Smooth muscle cell (in vitro differentiated cells): ENCODE measurements around the gene TLX2. TPM values are rescaled to one million over a fixed set of nuclear protein-coding genes. Genes with fewer than 3 reads are reported as not detected.
A peak's percentile ranks its signal among the peaks of the same experiment; 100 is the strongest.

Experiments
- DNase-seq: peaks from one replicate; lab custom pipeline; 2025; ENCODE audit not compliant: unreplicated experiment; lab: John Stamatoyannopoulos, UW
- H2AFZ ChIP-seq: fragments of 200-600 bp; sonication (generic); 2 replicates; pipeline ENCODE4 v1.6.0; 2016; ENCODE audit warnings: antibody characterized with exemption, low read depth, mild to moderate bottlenecking
- H3F3A ChIP-seq: fragments of 200-600 bp; sonication (generic); 2 replicates; pipeline ENCODE4 v1.6.0; 2017; ENCODE audit warnings: antibody characterized with exemption, low read depth
- H3K27ac ChIP-seq: fragments of 200-600 bp; sonication (generic); 2 replicates; pipeline ENCODE4 v1.5.1; 2016; ENCODE audit warnings: low read depth, mild to moderate bottlenecking
- H3K27me3 ChIP-seq: fragments of 200-600 bp; sonication (generic); 2 replicates; pipeline ENCODE4 v1.6.1; 2016; ENCODE audit warnings: low read depth, mild to moderate bottlenecking
- H3K36me3 ChIP-seq: fragments of 200-600 bp; sonication (generic); 2 replicates; pipeline ENCODE4 v1.5.1; 2016; ENCODE audit warnings: low read depth
- H3K4me1 ChIP-seq: fragments of 200-600 bp; sonication (generic); 2 replicates; pipeline ENCODE4 v1.5.1; 2016; ENCODE audit warnings: low read depth
- H3K4me2 ChIP-seq: fragments of 200-600 bp; sonication (generic); 2 replicates; pipeline ENCODE4 v1.6.0; 2016; ENCODE audit warnings: mild to moderate bottlenecking
- H3K4me3 ChIP-seq: fragments of 200-600 bp; sonication (generic); 2 replicates; pipeline ENCODE4 v1.5.1; 2016; ENCODE audit warnings: mild to moderate bottlenecking
- H3K79me2 ChIP-seq: fragments of 200-600 bp; sonication (generic); 2 replicates; pipeline ENCODE4 v1.6.0; 2016; ENCODE audit warnings: low read depth, mild to moderate bottlenecking
- H3K9ac ChIP-seq: fragments of 200-600 bp; sonication (generic); 2 replicates; pipeline ENCODE4 v1.6.0; 2016; ENCODE audit warnings: low read depth
- H3K9me3 ChIP-seq: fragments of 200-600 bp; sonication (generic); replicated peaks from 2 replicates; pipeline ENCODE4 v1.5.1; 2016; ENCODE audit warnings: low read depth
- H4K20me1 ChIP-seq: fragments of 200-600 bp; sonication (generic); 2 replicates; pipeline ENCODE4 v1.6.0; 2016; ENCODE audit warnings: low read depth
- WGBS: methylation state at CpG from one replicate; pipeline ENCODE4 v1.1.7; 2016; ENCODE audit warnings: low lambda C conversion rate; 5-methylcytosine and 5-hydroxymethylcytosine counted together
- polyA plus RNA-seq: library from polyadenylated mRNA; unstranded; fragments of >200 nt; fragmentation: Nextera tagmentation; extraction: Ambion mirVana; gene quantifications from 2 replicates; pipeline ENCODE4 v1.2.1, GENCODE V29; 2016
- total RNA-seq: library from RNA; depleted of rRNA; stranded (reverse); fragments of >200 nt; gene quantifications from 2 replicates; pipeline ENCODE4 v1.2.3, GENCODE V29; 2014
- TF ChIP-seq, protein P1 (sequence below): fragments of 200-600 bp; sonication (generic); IDR thresholded peaks from 2 replicates; pipeline ENCODE4 v1.5.1; 2017; ENCODE audit warnings: borderline replicate concordance, mild to moderate bottlenecking, antibody characterized with exemption; ENCODE audit not compliant: insufficient read depth, poor library complexity, severe bottlenecking

TLX2 gene
- total and polyA plus RNA-seq, 2 experiments from 2014 or later, result not detected

- Histone ChIP-seq H3K9me3 (no peaks in the 10 kb centered on the region), H4K20me1 (no peaks in the 10 kb centered on the region), H3K36me3 (no peaks in the 10 kb centered on the region), H3K27ac (peak within 1 kb of the TSS; percentile 91), H3F3A (peaks cover 8% of the 10 kb centered on the region), H3K4me2 (peak within 1 kb of the TSS; percentile 89), H3K4me1 (peaks cover 12% of the 10 kb centered on the region), H3K9ac (peak within 1 kb of the TSS; percentile 70), H3K27me3 (no peaks in the 10 kb centered on the region), H2AFZ (peak within 1 kb of the TSS; percentile 88), H3K79me2 (peaks cover 2% of the 10 kb centered on the region), H3K4me3 (peak within 1 kb of the TSS; percentile 65)
- DNase-seq, result peak; percentile 63
- 2% methylated on average over 65 of the region's 66 CpGs for WGBS
- TF ChIP-seq, protein P1, sequence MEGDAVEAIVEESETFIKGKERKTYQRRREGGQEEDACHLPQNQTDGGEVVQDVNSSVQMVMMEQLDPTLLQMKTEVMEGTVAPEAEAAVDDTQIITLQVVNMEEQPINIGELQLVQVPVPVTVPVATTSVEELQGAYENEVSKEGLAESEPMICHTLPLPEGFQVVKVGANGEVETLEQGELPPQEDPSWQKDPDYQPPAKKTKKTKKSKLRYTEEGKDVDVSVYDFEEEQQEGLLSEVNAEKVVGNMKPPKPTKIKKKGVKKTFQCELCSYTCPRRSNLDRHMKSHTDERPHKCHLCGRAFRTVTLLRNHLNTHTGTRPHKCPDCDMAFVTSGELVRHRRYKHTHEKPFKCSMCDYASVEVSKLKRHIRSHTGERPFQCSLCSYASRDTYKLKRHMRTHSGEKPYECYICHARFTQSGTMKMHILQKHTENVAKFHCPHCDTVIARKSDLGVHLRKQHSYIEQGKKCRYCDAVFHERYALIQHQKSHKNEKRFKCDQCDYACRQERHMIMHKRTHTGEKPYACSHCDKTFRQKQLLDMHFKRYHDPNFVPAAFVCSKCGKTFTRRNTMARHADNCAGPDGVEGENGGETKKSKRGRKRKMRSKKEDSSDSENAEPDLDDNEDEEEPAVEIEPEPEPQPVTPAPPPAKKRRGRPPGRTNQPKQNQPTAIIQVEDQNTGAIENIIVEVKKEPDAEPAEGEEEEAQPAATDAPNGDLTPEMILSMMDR, result no peak
Observed at GRCh38 chr2:74472086-74472944, 41.9 kb upstream of the TLX2 start, which contains the start of gene MRPL53. Gene MRPL53 (minus strand): TSS chr2:74472680. CDS start chr2:74472660, 20 bp downstream.

GRCh38 chr2:74472945-74473258 lies 41.3 kb upstream of the TLX2 start:
- no peaks in the 10 kb centered on the region for H3K27me3 ChIP-seq
- H3K4me2 ChIP-seq, result peak overlapping the region; percentile 89
- no peaks in the 10 kb centered on the region for H3K36me3 ChIP-seq
- peak overlapping the region; percentile 69 for H3K9ac ChIP-seq
- no peaks in the 10 kb centered on the region for H4K20me1 ChIP-seq
- no peaks in the 10 kb centered on the region for H3K9me3 ChIP-seq
- peak overlapping the region; percentile 65 for H3K4me3 ChIP-seq
- WGBS, result 22% methylated on average over 7 of the region's 7 CpGs
- peaks cover 2% of the 10 kb centered on the region for H3K79me2 ChIP-seq
- H2AFZ ChIP-seq, result peak overlapping the region; percentile 88
- H3K4me1 ChIP-seq, result peaks cover 12% of the 10 kb centered on the region
- H3K27ac ChIP-seq, result peak overlapping the region; percentile 91
- TF ChIP-seq, protein P1, result no peak
- peaks cover 5% of the 10 kb centered on the region for H3F3A ChIP-seq
- DNase-seq, result no peak

- WGBS, result 96% methylated on average over 6 of the region's 6 CpGs
Observed at GRCh38 chr2:74474481-74474880, 39.8 kb upstream of the TLX2 start.

More at GRCh38 chr2:74474481-74474880, 39.8 kb upstream of the TLX2 start:
- no peak overlapping the region for H3K4me3 ChIP-seq
- H3K79me2 ChIP-seq, result peaks cover 8% of the 10 kb centered on the region
- no peaks in the 10 kb centered on the region for H4K20me1 ChIP-seq
- TF ChIP-seq, protein P1, result no peak
- no peak overlapping the region for H2AFZ ChIP-seq
- H3K9ac ChIP-seq, result no peak overlapping the region
- no peak overlapping the region for H3K27ac ChIP-seq
- peaks cover 12% of the 10 kb centered on the region for H3K4me1 ChIP-seq
- no peaks in the 10 kb centered on the region for H3K27me3 ChIP-seq
- DNase-seq, result no peak
- H3K9me3 ChIP-seq, result no peaks in the 10 kb centered on the region
- H3K4me2 ChIP-seq, result no peak overlapping the region
- no peaks in the 10 kb centered on the region for H3K36me3 ChIP-seq
- peaks cover 5% of the 10 kb centered on the region for H3F3A ChIP-seq
